H1 (cell line): Measurements from ENCODE around the gene TSPAN9. TPM values are rescaled to one million over a fixed set of nuclear protein-coding genes. Genes with fewer than 3 reads are reported as not detected.

ENCODE experiments used
- ASH2L ChIP-seq: fragments of 200-600, 300-600 bp; sonication (generic); IDR thresholded peaks from one replicate; pipeline ENCODE4 v1.7.1; 2017; ENCODE audit warnings: low read length
- ATF3 ChIP-seq: IDR thresholded peaks from 2 replicates; pipeline ENCODE4 v1.6.1; 2011; ENCODE audit warnings: low read depth, mild to moderate bottlenecking, low read length; ENCODE audit not compliant: insufficient read depth
- JUN ChIP-seq: IDR thresholded peaks from 2 replicates; pipeline ENCODE4 v1.6.1; 2011; ENCODE audit warnings: low read depth, mild to moderate bottlenecking, improper control_type of control experiment, low read length
- PHF8 ChIP-seq: fragments of 200-600 bp; sonication (generic); conservative IDR thresholded peaks from 2 replicates; pipeline ENCODE4 v1.7.1; 2012; ENCODE audit warnings: low read depth, mild to moderate bottlenecking, inconsistent platforms, low read length, moderate library complexity
- RBBP5 ChIP-seq: IDR thresholded peaks from 2 replicates; pipeline ENCODE4 v1.7.1; 2012; ENCODE audit warnings: low read depth, mild to moderate bottlenecking, inconsistent platforms, low read length, moderate library complexity, borderline replicate concordance
- SAP30 ChIP-seq: fragments of 300-600 bp; sonication (generic); IDR thresholded peaks from 2 replicates; pipeline ENCODE4 v1.7.1; 2012; ENCODE audit warnings: low read length, moderate library complexity, mild to moderate bottlenecking, inconsistent platforms; ENCODE audit not compliant: insufficient read depth, insufficient replicate concordance
- TEAD4 ChIP-seq: IDR thresholded peaks from 2 replicates; pipeline ENCODE4 v1.6.1; 2012; ENCODE audit warnings: low read depth, low read length, inconsistent platforms, mixed read lengths
- polyA plus RNA-seq, 7 experiments: library from polyadenylated mRNA; depleted of rRNA in 3 of 7; stranded (reverse) in 5 of 7; unstranded in 2 of 7; fragments of >200 nt in 5 of 7; fragments of 200-250 nt in 2 of 7; gene quantifications; 1 replicate in 5 of 7; 2 replicates in 1 of 7; 4 replicates in 1 of 7; pipeline versions ENCODE4 v1.2.1 to v1.2.3, GENCODE V29; 2011 to 2013; ENCODE audit warnings: missing spikeins in 2 of 7, mixed read lengths in 2 of 7
- total RNA-seq: library from RNA; stranded (reverse); fragmentation: NEBNext Ultra II Directional; extraction: Animal tissue kit (Norgen Biotek cat#: 25700); gene quantifications from 2 replicates; pipeline ENCODE4 v1.2.1, GENCODE V29; 2021

Gene TSPAN9
- total and polyA plus RNA-seq, 2 of the 8 experiments (the other 6 are each of a cell fraction or from before 2014, with no cell fraction given) = 11.5 to 29.1 TPM

GRCh38 chr12:3173008-3173553 is 95.9 kb downstream of the TSPAN9 start (continued):
- TF ChIP-seq JUN (no peak), SAP30 (no peak), ATF3 (no peak), RBBP5 (no peak), TEAD4 (no peak), ASH2L (no peak), PHF8 (no peak)
- TF ChIP-seq, all 59 proteins: peak for 0
